PC-9 (cell line): Measurements from ENCODE around the gene ZFHX2. TPM values are rescaled to one million over a fixed set of nuclear protein-coding genes. Genes with fewer than 3 reads are reported as not detected.
A peak's percentile ranks its signal among the peaks of the same experiment; 100 is the strongest.

Experiments
- BruUV-seq: library from RNA; stranded (reverse); fragments of 400-500 nt; replicated peaks from 2 replicates; lab custom pipeline; 2021; lab: Mats Ljungman, UMichigan
- CTCF ChIA-PET: fragments of 300-600 bp; sonication (Branson Sonifier 250); formaldehyde crosslinking; loops from one replicate; lab custom pipeline; 2022; ENCODE audit warnings: antibody characterized with exemption; lab: Charles Lee
- POLR2A ChIA-PET: fragments of 300-600 bp; sonication (Branson Sonifier 250); formaldehyde crosslinking; loops from one replicate; lab custom pipeline; 2022; ENCODE audit warnings: antibody characterized with exemption; ENCODE audit not compliant: unreplicated experiment; lab: Charles Lee
- DNase-seq, 2 experiments: peaks; one replicate each; pipeline versions ENCODE4 v3.0.0 to v3.0.0-alpha.2; 2015 to 2022; ENCODE audit warnings: mixed read lengths in 1 of 2
- H2AFZ ChIP-seq: fragments of 200-600 bp; sonication (generic); 2 replicates; pipeline ENCODE4 v1.8.1; 2017; ENCODE audit warnings: antibody characterized with exemption
- H3F3A ChIP-seq: fragments of 200-600 bp; sonication (generic); 2 replicates; pipeline ENCODE4 v1.8.1; 2017; ENCODE audit warnings: antibody characterized with exemption, mild to moderate bottlenecking, low read depth; ENCODE audit not compliant: insufficient read depth
- H3K27ac ChIP-seq: fragments of 200-600 bp; sonication (generic); 2 replicates; pipeline ENCODE4 v1.6.1; 2016; ENCODE audit warnings: mixed run types
- H3K27me3 ChIP-seq: fragments of 200-600 bp; sonication (generic); 2 replicates; pipeline ENCODE4 v1.6.1; 2016; ENCODE audit warnings: low read depth, mixed run types; ENCODE audit not compliant: insufficient read depth
- H3K36me3 ChIP-seq: fragments of 200-600 bp; sonication (generic); 2 replicates; pipeline ENCODE4 v1.6.1; 2016; ENCODE audit warnings: low read depth, mixed run types
- H3K4me1 ChIP-seq: fragments of 200-600 bp; sonication (generic); replicated peaks from 2 replicates; pipeline ENCODE4 v1.6.1; 2016; ENCODE audit warnings: mixed run types; ENCODE audit not compliant: insufficient read depth
- H3K4me2 ChIP-seq: fragments of 200-600 bp; sonication (generic); 2 replicates; pipeline ENCODE4 v1.6.1; 2017; ENCODE audit warnings: mixed run types
- H3K4me3 ChIP-seq: fragments of 200-600 bp; sonication (generic); 2 replicates; pipeline ENCODE4 v1.6.1; 2016; ENCODE audit warnings: mixed run types
- H3K79me2 ChIP-seq: fragments of 200-600 bp; sonication (generic); 2 replicates; pipeline ENCODE4 v1.6.1; 2017; ENCODE audit warnings: low read depth, mixed run types
- H3K9me2 ChIP-seq: fragments of 200-600 bp; sonication (generic); 2 replicates; pipeline ENCODE4 v1.8.1; 2017; ENCODE audit warnings: mild to moderate bottlenecking; ENCODE audit not compliant: insufficient read depth
- H3K9me3 ChIP-seq: fragments of 200-600 bp; sonication (generic); 2 replicates; pipeline ENCODE4 v1.8.1; 2016; ENCODE audit warnings: low read depth; ENCODE audit not compliant: insufficient read depth
- H4K20me1 ChIP-seq: fragments of 200-600 bp; sonication (generic); 2 replicates; pipeline ENCODE4 v1.8.1; 2017; ENCODE audit not compliant: insufficient read depth
- EZH2 ChIP-seq: fragments of 200-600 bp; sonication (generic); IDR thresholded peaks from 2 replicates; pipeline ENCODE4 v1.8.0; 2017; ENCODE audit warnings: antibody characterized with exemption, low read depth
- intact Hi-C: fragments of 100-400 bp; cut with micrococcal nuclease; formaldehyde crosslinking; loops from one replicate; pipeline ENCODE4 v1.10.0; 2022; ENCODE audit not compliant: unreplicated experiment
- total RNA-seq: library from RNA; stranded (reverse); gene quantifications from 2 replicates; pipeline ENCODE4 v1.2.3, GENCODE V29; 2021
- TF ChIP-seq, protein P1 (sequence below): fragments of 200-600 bp; sonication (generic); conservative IDR thresholded peaks from 2 replicates; pipeline ENCODE4 v1.6.1; 2017; ENCODE audit warnings: mixed run types, antibody characterized with exemption, mild to moderate bottlenecking, moderate library complexity

The ZFHX2 gene
- total RNA-seq, 1 experiment from 2014 or later = 5.3 TPM

DNA sequence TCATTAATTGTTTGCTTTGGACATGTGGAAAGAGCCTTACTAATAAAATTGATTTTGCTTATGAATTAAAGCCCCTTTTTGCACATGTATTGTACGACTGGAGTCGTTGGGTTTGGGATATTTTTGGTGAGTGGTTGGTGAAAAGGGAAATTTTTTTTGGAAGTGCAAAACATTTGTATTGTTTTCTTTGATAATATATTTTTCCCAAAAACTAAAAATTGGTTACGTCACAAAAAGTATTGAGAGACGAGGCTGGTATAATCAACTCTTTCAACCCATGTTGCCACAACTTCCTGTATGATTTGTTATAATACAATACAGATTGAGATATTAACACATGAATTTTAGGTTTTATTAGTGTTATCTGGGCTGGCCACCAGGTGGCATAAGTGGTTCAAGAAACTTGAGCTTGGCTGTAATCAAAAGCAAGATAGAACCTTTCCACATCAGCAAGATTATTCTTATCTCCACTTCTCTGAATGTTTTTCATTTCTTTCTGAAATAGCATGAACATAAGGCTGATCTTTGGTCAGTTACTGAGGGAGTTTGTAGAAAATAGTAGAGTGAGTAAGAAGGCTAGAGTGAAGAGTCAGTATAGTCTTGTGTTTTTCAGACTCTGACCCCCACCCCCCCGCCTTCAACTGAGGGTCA, 73.3 kb downstream of the ZFHX2 start:
- POLR2A ChIA-PET = interaction anchor here (0.6 to 0.8 kb wide), 2 partner anchors 78 to 156 kb away, joined by 4 to 12 read pairs; no protein-coding TSS in a partner anchor

DNA sequence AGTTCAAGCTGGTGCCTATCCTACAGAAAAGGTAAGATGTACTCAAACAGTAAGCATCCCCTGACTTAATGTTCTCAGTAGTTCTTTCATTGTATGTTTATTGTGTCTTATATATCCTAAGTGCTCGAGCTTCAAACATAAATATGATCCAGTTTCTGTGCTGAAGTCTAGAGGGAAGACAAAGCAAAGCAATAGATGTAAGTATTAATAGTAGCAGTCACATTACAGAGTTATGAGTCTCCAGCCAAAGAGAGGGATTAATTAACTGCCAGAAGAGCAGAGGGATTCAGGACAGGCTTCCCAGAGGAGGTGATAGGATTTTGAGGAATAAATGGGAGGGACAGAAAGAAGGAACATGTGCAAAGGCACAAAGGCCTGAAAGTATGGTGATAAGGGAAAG, 80.6 kb downstream of the ZFHX2 start:
- peaks cover 9% of the 10 kb centered on the region; the same call in 1 of the 2 replicates for H3F3A ChIP-seq
- DNase-seq = no peak
- peaks cover 5% of the 10 kb centered on the region for H3K4me1 ChIP-seq
- ChIA-PET CTCF (interaction anchor here (0.5 kb wide), 1 partner anchor 213 kb away, joined by 3 read pairs; no protein-coding TSS in a partner anchor), POLR2A (no interaction called here)
- no peaks in the 10 kb centered on the region for H4K20me1 ChIP-seq
- H2AFZ ChIP-seq = no peak overlapping the region
- TF ChIP-seq, protein P1, sequence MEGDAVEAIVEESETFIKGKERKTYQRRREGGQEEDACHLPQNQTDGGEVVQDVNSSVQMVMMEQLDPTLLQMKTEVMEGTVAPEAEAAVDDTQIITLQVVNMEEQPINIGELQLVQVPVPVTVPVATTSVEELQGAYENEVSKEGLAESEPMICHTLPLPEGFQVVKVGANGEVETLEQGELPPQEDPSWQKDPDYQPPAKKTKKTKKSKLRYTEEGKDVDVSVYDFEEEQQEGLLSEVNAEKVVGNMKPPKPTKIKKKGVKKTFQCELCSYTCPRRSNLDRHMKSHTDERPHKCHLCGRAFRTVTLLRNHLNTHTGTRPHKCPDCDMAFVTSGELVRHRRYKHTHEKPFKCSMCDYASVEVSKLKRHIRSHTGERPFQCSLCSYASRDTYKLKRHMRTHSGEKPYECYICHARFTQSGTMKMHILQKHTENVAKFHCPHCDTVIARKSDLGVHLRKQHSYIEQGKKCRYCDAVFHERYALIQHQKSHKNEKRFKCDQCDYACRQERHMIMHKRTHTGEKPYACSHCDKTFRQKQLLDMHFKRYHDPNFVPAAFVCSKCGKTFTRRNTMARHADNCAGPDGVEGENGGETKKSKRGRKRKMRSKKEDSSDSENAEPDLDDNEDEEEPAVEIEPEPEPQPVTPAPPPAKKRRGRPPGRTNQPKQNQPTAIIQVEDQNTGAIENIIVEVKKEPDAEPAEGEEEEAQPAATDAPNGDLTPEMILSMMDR = no peak
- TF ChIP-seq EZH2 = no peak
- no peak overlapping the region; the same call in 1 of the 2 replicates for H3K4me2 ChIP-seq
- 0 out of 2 replicates have a peak, but pooled peaks cover under 1% of the 10 kb centered on the region for H3K36me3 ChIP-seq
- no peak overlapping the region for H3K27ac ChIP-seq
- no peaks in the 10 kb centered on the region for H3K9me3 ChIP-seq
- H3K4me3 ChIP-seq = no peak overlapping the region
- peaks cover 16% of the 10 kb centered on the region for H3K79me2 ChIP-seq
- H3K9me2 ChIP-seq = no peaks in the 10 kb centered on the region
- no TSS peak for BruUV-seq
- no peaks in the 10 kb centered on the region for H3K27me3 ChIP-seq
- intact Hi-C loops = no loop called here

More for the DNA sequence above, 73.3 kb downstream of the ZFHX2 start:
- Histone ChIP-seq H3K9me3 (no peaks in the 10 kb centered on the region), H2AFZ (no peak overlapping the region), H3K79me2 (no peaks in the 10 kb centered on the region), H3K27me3 (no peaks in the 10 kb centered on the region), H3K4me2 (no peak overlapping the region), H3K27ac (no peak overlapping the region), H3K36me3 (0 out of 2 replicates have a peak, but pooled peaks cover 8% of the 10 kb centered on the region), H3K4me3 (no peak overlapping the region), H3K4me1 (no peaks in the 10 kb centered on the region), H3F3A (peaks cover 17% of the 10 kb centered on the region; the same call in 1 of the 2 replicates), H4K20me1 (no peaks in the 10 kb centered on the region), H3K9me2 (no peaks in the 10 kb centered on the region)
- no TSS peak for BruUV-seq
- CTCF ChIA-PET = interaction anchor here (0.6 to 1.0 kb wide), 5 partner anchors 29 to 151 kb away, joined by 3 to 9 read pairs (median 4); no protein-coding TSS in a partner anchor
- peak in 1 of 2 experiments; percentile 44 for DNase-seq
- no peak for TF ChIP-seq EZH2
- TF ChIP-seq, protein P1 = peak; percentile 85
- intact Hi-C loops = loop anchor here (1.0 kb wide), 2 partner anchors 84 to 475 kb away; partner anchors contain the start of gene DHRS4

Other genes starting within 250 kb of the ZFHX2 start
- 8.1 and 9.5 TPM in 2 replicates for gene PPP1R3E, start 248.9 kb downstream of the ZFHX2 start, total RNA-seq
- gene BCL2L2, start 244.9 kb downstream of the ZFHX2 start, total RNA-seq = 20.3 and 25.7 TPM in 2 replicates
- gene PABPN1, start 230.3 kb downstream of the ZFHX2 start, total RNA-seq = 107 and 142 TPM in 2 replicates
- gene SLC22A17, start 198.9 kb downstream of the ZFHX2 start, total RNA-seq = not detected in 2 replicates
- gene EFS, start 186.6 kb downstream of the ZFHX2 start, total RNA-seq = not detected in 2 replicates
- not detected in 2 replicates for gene IL25, start 179.0 kb downstream of the ZFHX2 start, total RNA-seq
- not detected in 2 replicates for gene CMTM5, start 174.7 kb downstream of the ZFHX2 start, total RNA-seq
- gene MYH6, start 143.5 kb downstream of the ZFHX2 start, total RNA-seq = not detected in 2 replicates
- not detected in 2 replicates for gene MYH7, start 116.1 kb downstream of the ZFHX2 start, total RNA-seq
- gene NGDN, start 82.1 kb downstream of the ZFHX2 start, total RNA-seq = 23.1 and 27.6 TPM in 2 replicates
- gene THTPA, start 4.5 kb upstream of the ZFHX2 start, total RNA-seq = 3.4 and 4.1 TPM in 2 replicates
- gene AP1G2, start 16.0 kb upstream of the ZFHX2 start, total RNA-seq = 128 and 160 TPM in 2 replicates
- gene JPH4, start 27.0 kb upstream of the ZFHX2 start, total RNA-seq = not detected in 2 replicates
- 0.55 and 1.3 TPM in 2 replicates for gene DHRS2, start 84.6 kb upstream of the ZFHX2 start, total RNA-seq